ENCODE data around the gene MMP14. TPM values are rescaled to one million over a fixed set of nuclear protein-coding genes. Genes with fewer than 3 reads are reported as not detected.

Gene MMP14
- total and polyA plus RNA-seq, 2 of the 13 experiments (the other 11 are each of a cell fraction or from before 2014, with no cell fraction given): 5.2 to 9.8 TPM

GRCh38 chr14:22807432-22808087 lies 28.8 kb upstream of the MMP14 start (continued):
- TF ChIP-seq UBTF (CRISPR knock-in tag; IDR thresholded peaks at IDR 0.05) (no peak), KDM4B (CRISPR knock-in tag; IDR thresholded peaks at IDR 0.05) (no peak), ZBTB38 (CRISPR knock-in tag; IDR thresholded peaks at IDR 0.05) (no peak), ZNF773 (CRISPR knock-in tag; IDR thresholded peaks at IDR 0.05; ENCODE audit: borderline replicate concordance) (no peak), ZNF430 (CRISPR knock-in tag; IDR thresholded peaks at IDR 0.05) (no peak), MIER2 (CRISPR knock-in tag; IDR thresholded peaks at IDR 0.05) (no peak), EHMT2 (IDR thresholded peaks at IDR 0.05; ENCODE audit: borderline replicate concordance, low read depth, low read length) (no peak), ZNF230 (CRISPR knock-in tag; IDR thresholded peaks at IDR 0.05) (no peak), ZNF292 (CRISPR knock-in tag; IDR thresholded peaks at IDR 0.05; ENCODE audit: borderline replicate concordance, low read depth) (peak; percentile 18; the same call in 1 of the 2 replicates), ZNF251 (CRISPR knock-in tag; IDR thresholded peaks at IDR 0.05) (no peak), HHEX (CRISPR knock-in tag; IDR thresholded peaks at IDR 0.05) (peak; percentile 18; the same call in 1 of the 2 replicates), HDAC1 (CRISPR knock-in tag; IDR thresholded peaks at IDR 0.05) (peak; percentile 65; the same call in 1 of the 2 replicates), NR2F1 (CRISPR knock-in tag; IDR thresholded peaks at IDR 0.05) (peak in 1 of 2 experiments; percentile 40; a peak in 1 of 4 replicates), GABPB1 (CRISPR knock-in tag; IDR thresholded peaks at IDR 0.05) (no peak), ZNF451 (CRISPR knock-in tag; IDR thresholded peaks at IDR 0.05) (peak; percentile 44; the same call in 1 of the 2 replicates), PRDM4 (CRISPR knock-in tag; IDR thresholded peaks at IDR 0.05; ENCODE audit: borderline replicate concordance) (no peak), MED1 (CRISPR knock-in tag; IDR thresholded peaks at IDR 0.05) (peak; percentile 63), HES4 (CRISPR knock-in tag; IDR thresholded peaks at IDR 0.05; ENCODE audit: borderline replicate concordance) (no peak), ZSCAN21 (CRISPR knock-in tag; IDR thresholded peaks at IDR 0.05; ENCODE audit: borderline replicate concordance) (no peak), ZNF383 (CRISPR knock-in tag; IDR thresholded peaks at IDR 0.05; ENCODE audit: borderline replicate concordance) (no peak), ZC3H4 (CRISPR knock-in tag; IDR thresholded peaks at IDR 0.05; ENCODE audit: borderline replicate concordance) (no peak)
- TF ChIP-seq, protein P1, sequence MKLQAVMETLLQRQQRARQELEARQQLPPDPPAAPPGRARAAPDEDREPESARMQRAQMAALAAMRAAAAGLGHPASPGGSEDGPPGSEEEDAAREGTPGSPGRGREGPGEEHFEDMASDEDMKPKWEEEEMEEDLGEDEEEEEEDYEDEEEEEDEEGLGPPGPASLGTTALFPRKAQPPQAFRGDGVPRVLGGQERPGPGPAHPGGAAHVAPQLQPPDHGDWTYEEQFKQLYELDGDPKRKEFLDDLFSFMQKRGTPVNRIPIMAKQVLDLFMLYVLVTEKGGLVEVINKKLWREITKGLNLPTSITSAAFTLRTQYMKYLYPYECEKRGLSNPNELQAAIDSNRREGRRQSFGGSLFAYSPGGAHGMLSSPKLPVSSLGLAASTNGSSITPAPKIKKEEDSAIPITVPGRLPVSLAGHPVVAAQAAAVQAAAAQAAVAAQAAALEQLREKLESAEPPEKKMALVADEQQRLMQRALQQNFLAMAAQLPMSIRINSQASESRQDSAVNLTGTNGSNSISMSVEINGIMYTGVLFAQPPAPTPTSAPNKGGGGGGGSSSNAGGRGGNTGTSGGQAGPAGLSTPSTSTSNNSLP (IDR thresholded peaks at IDR 0.05; ENCODE audit: low read depth, low read length): 0 out of 2 replicates have a peak, but pooled peaks have one; percentile 53
- TF ChIP-seq, protein P2, sequence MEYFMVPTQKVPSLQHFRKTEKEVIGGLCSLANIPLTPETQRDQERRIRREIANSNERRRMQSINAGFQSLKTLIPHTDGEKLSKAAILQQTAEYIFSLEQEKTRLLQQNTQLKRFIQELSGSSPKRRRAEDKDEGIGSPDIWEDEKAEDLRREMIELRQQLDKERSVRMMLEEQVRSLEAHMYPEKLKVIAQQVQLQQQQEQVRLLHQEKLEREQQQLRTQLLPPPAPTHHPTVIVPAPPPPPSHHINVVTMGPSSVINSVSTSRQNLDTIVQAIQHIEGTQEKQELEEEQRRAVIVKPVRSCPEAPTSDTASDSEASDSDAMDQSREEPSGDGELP (IDR thresholded peaks at IDR 0.05; ENCODE audit: borderline replicate concordance, low read depth): 0 out of 2 replicates have a peak, but pooled peaks have one; percentile 5
